ENCODE measurements around the gene TIMM17A.
A peak's percentile ranks its signal among the peaks of the same experiment; 100 is the strongest.

The TIMM17A gene

GRCh38 chr1:201989354-201990128 lies 34.2 kb downstream of the TIMM17A start:
- no peak for DNase-seq (ENCODE audit: low read depth)
- H3K4me3 ChIP-seq (ENCODE audit: low read depth, low read length) = no peak overlapping the region
- TF ChIP-seq CTCF (IDR thresholded peaks at IDR 0.05; ENCODE audit: insufficient read depth, low read depth, low read length, missing control alignments) = no peak

- DNase-seq (ENCODE audit: low read depth) = no peak
- H3K4me3 ChIP-seq (ENCODE audit: low read depth, low read length) = no peak overlapping the region
- no peak for TF ChIP-seq CTCF (IDR thresholded peaks at IDR 0.05; ENCODE audit: insufficient read depth, low read depth, low read length, missing control alignments)
Measured at GRCh38 chr1:201990427-201990826, 35.1 kb downstream of the TIMM17A start.

- DNase-seq (ENCODE audit: low read depth) = peak; percentile 55
- H3K4me3 ChIP-seq (ENCODE audit: low read depth, low read length) = no peak overlapping the region
- peak; percentile 69 for TF ChIP-seq CTCF (IDR thresholded peaks at IDR 0.05; ENCODE audit: insufficient read depth, low read depth, low read length, missing control alignments)
Measured at GRCh38 chr1:201999625-202000238, 44.4 kb downstream of the TIMM17A start.

GRCh38 chr1:202002507-202002906 lies 47.2 kb downstream of the TIMM17A start:
- no peak overlapping the region for H3K4me3 ChIP-seq (ENCODE audit: low read depth, low read length)
- no peak for DNase-seq (ENCODE audit: low read depth)
- TF ChIP-seq CTCF (IDR thresholded peaks at IDR 0.05; ENCODE audit: insufficient read depth, low read depth, low read length, missing control alignments) = no peak

- TF ChIP-seq CTCF (IDR thresholded peaks at IDR 0.05; ENCODE audit: insufficient read depth, low read depth, low read length, missing control alignments) = no peak
- DNase-seq (ENCODE audit: low read depth) = no peak
- no peak overlapping the region for H3K4me3 ChIP-seq (ENCODE audit: low read depth, low read length)
Measured at GRCh38 chr1:202004711-202005110, 49.4 kb downstream of the TIMM17A start.

GRCh38 chr1:202005958-202006357 lies 50.7 kb downstream of the TIMM17A start:
- no peak for TF ChIP-seq CTCF (IDR thresholded peaks at IDR 0.05; ENCODE audit: insufficient read depth, low read depth, low read length, missing control alignments)
- no peak overlapping the region for H3K4me3 ChIP-seq (ENCODE audit: low read depth, low read length)
- DNase-seq (ENCODE audit: low read depth) = no peak

Measured in GM12865 (cell line).